NT2/D1 (cell line): Measurements from ENCODE around the gene YOD1.
A peak's percentile ranks its signal among the peaks of the same experiment; 100 is the strongest.

Experiments used
- DNase-seq: peaks from one replicate; pipeline ENCODE4 v3.0.0-alpha.2; 2011; ENCODE audit warnings: low read depth, low spot score
- H3K27me3 ChIP-seq: 2 replicates; pipeline ENCODE4 v1.6.0; 2011; ENCODE audit warnings: mild to moderate bottlenecking; ENCODE audit not compliant: insufficient read length, insufficient read depth
- H3K36me3 ChIP-seq: 2 replicates; pipeline ENCODE4 v1.6.1; 2011; ENCODE audit warnings: mild to moderate bottlenecking, low read length, mixed read lengths; ENCODE audit not compliant: insufficient read depth, insufficient read length
- H3K4me1 ChIP-seq: 2 replicates; pipeline ENCODE4 v1.5.1; 2011; ENCODE audit not compliant: insufficient read depth, insufficient read length
- H3K4me3 ChIP-seq: 2 replicates; pipeline ENCODE4 v1.5.1; 2011; ENCODE audit warnings: low read depth; ENCODE audit not compliant: insufficient read length
- H3K9ac ChIP-seq: 2 replicates; pipeline ENCODE4 v1.6.0; 2011; ENCODE audit warnings: low read depth; ENCODE audit not compliant: insufficient read length
- H3K9me3 ChIP-seq: 2 replicates; pipeline ENCODE4 v1.5.1; 2011; ENCODE audit warnings: mild to moderate bottlenecking, low read length; ENCODE audit not compliant: insufficient read depth
- SUZ12 ChIP-seq: IDR thresholded peaks from 2 replicates; pipeline ENCODE4 v1.6.1; 2011; ENCODE audit not compliant: insufficient read length, insufficient read depth; ENCODE audit errors: extremely low read depth
- YY1 ChIP-seq: IDR thresholded peaks from 2 replicates; pipeline ENCODE4 v1.6.1; 2011; ENCODE audit not compliant: insufficient read length, insufficient read depth
- ZNF274 ChIP-seq: IDR thresholded peaks from 2 replicates; pipeline ENCODE4 v1.6.1; 2011; ENCODE audit warnings: mild to moderate bottlenecking, low read depth, low read length

YOD1 gene

GRCh38 chr1:207054491-207054890, 3.5 kb upstream of the YOD1 start:
- H3K36me3 ChIP-seq: peaks cover 1% of the 10 kb centered on the region
- TF ChIP-seq YY1: no peak
- TF ChIP-seq SUZ12: no peak
- TF ChIP-seq ZNF274: no peak

GRCh38 chr1:207052911-207053769, 2.1 kb upstream of the YOD1 start, which contains the start of gene PFKFB2:
Gene PFKFB2, plus strand, starts transcription at chr1:207053275. Its CDS starts 1,443 bp downstream, at chr1:207054718.
- H3K27me3 ChIP-seq: no peaks in the 10 kb centered on the region
- peak within 1 kb of the TSS; percentile 91 for H3K9ac ChIP-seq
- TF ChIP-seq YY1 (no peak), ZNF274 (no peak)
- peaks cover 15% of the 10 kb centered on the region for H3K36me3 ChIP-seq
- no peaks in the 10 kb centered on the region for H3K9me3 ChIP-seq
- H3K4me1 ChIP-seq: peaks cover 2% of the 10 kb centered on the region
- DNase-seq: peak; percentile 100
- peak within 1 kb of the TSS; percentile 84 for H3K4me3 ChIP-seq

More at GRCh38 chr1:207054491-207054890, 3.5 kb upstream of the YOD1 start:
- Histone ChIP-seq H3K9me3 (no peaks in the 10 kb centered on the region), H3K4me1 (no peaks in the 10 kb centered on the region), H3K27me3 (no peaks in the 10 kb centered on the region), H3K4me3 (no peak overlapping the region), H3K9ac (no peak overlapping the region)
- no peak for DNase-seq

- peak; percentile 80 for TF ChIP-seq YY1
- no peak for TF ChIP-seq ZNF274
- Histone ChIP-seq H3K9me3 (no peaks in the 10 kb centered on the region), H3K36me3 (peaks cover 37% of the 10 kb centered on the region), H3K4me3 (peak overlapping the region; percentile 95), H3K4me1 (peaks cover 2% of the 10 kb centered on the region), H3K9ac (peak overlapping the region; percentile 90), H3K27me3 (no peaks in the 10 kb centered on the region)
- DNase-seq: peak; percentile 95
These were observed 373 bp downstream of the YOD1 start for GRCh38 chr1:207050480-207051190.

DNA sequence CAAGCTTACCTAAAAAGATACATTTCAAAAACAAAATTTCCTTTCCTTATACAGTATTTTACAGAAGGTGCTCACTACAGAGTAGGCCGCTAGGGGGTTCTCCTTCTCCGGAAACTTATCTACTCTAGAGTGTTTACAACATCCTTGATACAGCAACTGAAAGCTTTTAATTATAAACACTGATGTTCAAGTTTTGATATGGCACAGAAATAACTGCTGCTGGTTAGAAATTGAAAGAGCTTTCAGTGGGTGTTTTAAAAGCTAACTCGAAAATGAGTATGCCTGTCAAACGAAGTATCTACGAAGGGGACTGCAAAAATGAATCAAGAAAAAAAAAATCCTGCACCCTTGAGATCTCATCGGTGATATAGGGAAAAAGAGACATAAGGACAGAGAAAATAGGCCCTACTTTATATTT, 1.0 kb downstream of the YOD1 start:
- Histone ChIP-seq H3K9me3 (no peaks in the 10 kb centered on the region), H3K9ac (peak overlapping the region; percentile 90), H3K4me1 (peaks cover 2% of the 10 kb centered on the region), H3K27me3 (no peaks in the 10 kb centered on the region), H3K4me3 (peak overlapping the region; percentile 95), H3K36me3 (peaks cover 39% of the 10 kb centered on the region)
- DNase-seq: peak; percentile 47
- TF ChIP-seq ZNF274: no peak
- TF ChIP-seq YY1: no peak
- TF ChIP-seq SUZ12: no peak

DNA sequence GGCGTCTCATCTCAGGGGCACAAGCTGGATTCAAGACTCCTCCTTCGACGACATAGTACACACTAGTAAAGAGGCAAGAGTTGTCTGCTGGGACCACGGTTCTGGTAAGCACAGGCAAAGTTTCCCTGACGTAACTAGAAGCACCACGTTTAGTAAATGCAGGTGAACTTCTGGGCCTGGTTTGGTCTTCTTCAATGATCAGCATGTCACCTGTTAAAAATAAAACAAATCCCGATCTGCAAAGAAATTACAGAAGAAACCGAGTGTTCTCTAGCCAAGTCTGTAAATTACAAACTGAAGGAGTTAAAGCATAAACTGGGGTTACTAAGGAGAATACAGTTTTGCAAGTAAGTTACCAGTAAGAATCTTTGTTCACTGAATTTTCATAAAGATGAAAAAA, 1.5 kb downstream of the YOD1 start:
- peaks cover 39% of the 10 kb centered on the region for H3K36me3 ChIP-seq
- peak overlapping the region; percentile 17 for H3K9ac ChIP-seq
- H3K9me3 ChIP-seq: no peaks in the 10 kb centered on the region
- no peaks in the 10 kb centered on the region for H3K27me3 ChIP-seq
- H3K4me3 ChIP-seq: peak overlapping the region; percentile 95
- no peak for DNase-seq
- TF ChIP-seq SUZ12 (no peak), ZNF274 (no peak), YY1 (no peak)
- H3K4me1 ChIP-seq: peaks cover 2% of the 10 kb centered on the region

DNA sequence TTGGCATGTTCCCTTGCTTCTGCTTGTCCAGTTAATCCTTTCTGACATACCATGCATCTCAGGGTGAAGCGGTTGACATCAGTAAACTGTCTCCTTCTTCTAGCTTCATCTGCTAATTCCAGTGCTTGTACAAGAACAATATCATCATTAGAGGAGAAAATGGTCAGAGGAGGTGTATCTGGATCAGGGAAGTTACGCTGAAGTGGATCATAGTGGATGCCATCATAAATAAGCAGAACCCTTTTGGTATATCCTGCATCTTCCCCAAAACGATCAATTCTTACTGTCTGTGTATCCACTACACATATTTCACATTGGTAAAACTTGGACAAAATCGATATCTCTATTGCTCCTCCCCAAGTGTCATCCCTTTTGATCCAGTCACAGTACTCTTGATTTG, 2.0 kb downstream of the YOD1 start:
- Histone ChIP-seq H3K9me3 (no peaks in the 10 kb centered on the region), H3K4me3 (peak overlapping the region; percentile 95), H3K27me3 (no peaks in the 10 kb centered on the region), H3K4me1 (peaks cover 2% of the 10 kb centered on the region), H3K9ac (no peak overlapping the region), H3K36me3 (peaks cover 39% of the 10 kb centered on the region)
- DNase-seq: no peak
- TF ChIP-seq SUZ12: no peak
- TF ChIP-seq ZNF274: no peak
- no peak for TF ChIP-seq YY1

DNA sequence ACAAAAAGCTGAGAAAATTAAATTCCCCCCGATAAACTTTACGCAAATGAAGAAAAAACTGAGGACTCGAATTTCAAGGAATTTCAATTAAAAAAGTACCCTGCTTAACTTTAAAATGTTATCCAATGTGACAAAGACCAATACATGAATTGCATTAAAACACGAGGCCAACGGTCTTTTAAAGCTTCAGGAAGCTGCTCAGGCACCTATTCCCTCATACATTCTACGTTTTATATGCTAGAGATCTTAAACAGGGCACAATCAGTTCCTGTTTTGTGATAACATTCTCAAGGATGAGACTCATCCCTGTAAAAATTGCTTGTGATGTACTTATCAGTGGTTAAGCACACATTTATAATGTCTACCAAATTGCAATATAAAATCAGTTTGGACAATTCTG, 3.0 kb downstream of the YOD1 start:
- no peak for DNase-seq
- TF ChIP-seq YY1 (no peak), SUZ12 (no peak), ZNF274 (no peak)
- Histone ChIP-seq H3K4me1 (peaks cover 2% of the 10 kb centered on the region), H3K36me3 (peaks cover 39% of the 10 kb centered on the region), H3K9ac (no peak overlapping the region), H3K4me3 (no peak overlapping the region), H3K27me3 (no peaks in the 10 kb centered on the region), H3K9me3 (no peaks in the 10 kb centered on the region)
